Activated CD4-positive, alpha-beta T cell treated with anti-CD3 and anti-CD28 coated beads for 1 hour (primary cell): ENCODE results near the gene IGSF21.
"Not testable (repeated sequence)": the region's sequence is repeated elsewhere in the genome, so short reads cannot be mapped to it uniquely, and the experiment has no call there.

Experiments used
- DNase-seq: peaks from one replicate; pipeline ENCODE4 v3.0.0-alpha.2; 2020

Gene IGSF21

DNA sequence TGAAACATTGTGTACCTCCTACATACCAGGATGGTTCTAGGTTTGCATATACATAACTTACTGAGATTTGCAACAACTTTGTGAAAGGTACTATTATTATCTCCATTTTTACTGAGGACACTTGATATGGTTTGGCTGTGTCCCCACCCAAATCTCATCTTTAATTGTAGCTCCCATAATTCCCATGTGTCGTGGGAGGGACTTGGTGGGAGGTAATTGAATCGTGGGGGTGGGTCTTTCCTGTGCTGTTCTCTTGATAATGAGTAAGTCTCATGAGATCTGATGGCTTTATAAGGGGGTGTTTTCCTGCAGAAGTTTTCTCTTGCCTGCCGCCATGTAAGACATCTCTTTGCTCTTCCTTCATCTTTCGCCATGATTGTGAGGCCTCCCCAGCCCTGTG lies 40.1 kb downstream of the IGSF21 start:
- DNase-seq, result no peak

DNA sequence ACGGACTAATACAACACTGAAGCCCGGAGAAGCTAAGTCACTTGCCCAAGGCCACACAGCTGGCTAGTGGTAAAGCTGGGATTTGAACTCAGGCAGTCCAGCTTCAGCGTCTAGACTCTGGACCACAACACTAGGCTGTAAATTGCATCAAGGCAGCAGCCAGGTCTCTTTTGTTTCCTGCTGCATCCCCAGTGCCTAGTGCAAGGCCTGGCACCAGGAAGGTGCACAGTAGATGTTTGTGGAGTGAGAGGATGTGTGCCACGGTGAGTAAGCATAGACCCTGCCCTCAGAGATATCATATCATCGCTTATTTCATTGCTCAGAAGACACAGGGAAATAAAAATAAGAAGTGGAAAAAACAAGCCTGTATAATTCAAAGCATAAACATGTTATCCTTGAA lies 40.9 kb downstream of the IGSF21 start:
- DNase-seq, result no peak

DNA sequence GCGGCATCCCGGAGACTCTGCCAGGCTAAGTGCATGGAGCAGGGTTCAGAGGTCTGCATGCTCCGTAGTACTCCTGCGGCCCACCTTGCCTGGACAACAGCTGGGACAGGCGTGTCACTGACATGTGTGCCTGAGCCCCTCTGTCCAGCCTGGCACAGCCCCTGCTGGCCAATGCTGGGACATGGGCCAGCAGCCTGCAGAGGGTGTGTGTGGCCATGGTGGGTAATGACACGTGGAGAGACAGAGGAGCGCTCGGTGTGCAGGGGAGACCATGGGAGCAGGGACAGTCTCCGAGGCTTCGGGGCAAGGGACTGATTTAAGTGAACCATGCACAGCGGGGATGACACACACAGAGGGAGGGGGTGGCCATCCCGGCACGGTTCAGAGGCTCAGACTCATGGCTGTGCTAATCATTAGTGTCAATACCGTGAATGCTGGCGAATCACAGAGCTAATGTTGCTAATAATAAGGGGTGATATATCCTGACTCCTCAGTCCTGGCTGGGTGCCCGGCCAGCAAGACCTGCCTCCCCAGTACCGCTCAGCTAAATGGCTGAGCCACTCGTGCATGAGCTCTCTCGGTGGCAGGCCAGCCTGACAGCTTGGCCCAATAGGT lies 41.5 kb downstream of the IGSF21 start:
- no peak for DNase-seq

DNA sequence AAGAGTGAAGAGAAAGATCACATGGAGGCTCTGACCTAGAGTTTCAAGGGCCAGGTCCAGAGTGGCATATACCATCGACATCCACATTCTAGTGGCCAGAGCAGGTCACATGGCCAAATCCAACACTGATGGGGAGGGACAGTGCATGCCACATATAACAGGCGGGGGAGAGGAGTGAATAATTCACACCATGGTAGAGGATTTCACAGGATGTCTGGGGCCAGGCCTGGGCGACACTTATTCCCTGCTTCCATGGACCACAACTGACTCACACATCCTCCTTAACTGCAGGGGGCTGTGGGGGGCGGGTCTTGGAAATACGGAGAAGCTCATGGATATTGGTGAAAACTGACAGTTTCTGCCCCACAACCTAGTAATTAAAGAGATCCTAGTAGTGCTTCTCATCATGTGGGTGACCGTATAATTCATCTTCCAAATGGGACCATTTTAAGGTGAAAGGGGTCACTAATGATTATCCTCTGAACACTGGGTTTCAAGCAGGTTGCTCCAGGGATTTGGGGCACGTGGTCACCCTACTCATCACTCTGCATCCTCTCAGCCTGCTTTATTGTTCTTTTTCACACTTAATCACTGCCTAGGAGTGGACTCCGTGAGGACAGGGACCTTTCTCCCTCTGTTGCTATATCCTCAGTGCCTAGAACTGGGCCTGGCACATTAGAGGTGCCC lies 44.0 kb downstream of the IGSF21 start:
- DNase-seq, result no peak

DNA sequence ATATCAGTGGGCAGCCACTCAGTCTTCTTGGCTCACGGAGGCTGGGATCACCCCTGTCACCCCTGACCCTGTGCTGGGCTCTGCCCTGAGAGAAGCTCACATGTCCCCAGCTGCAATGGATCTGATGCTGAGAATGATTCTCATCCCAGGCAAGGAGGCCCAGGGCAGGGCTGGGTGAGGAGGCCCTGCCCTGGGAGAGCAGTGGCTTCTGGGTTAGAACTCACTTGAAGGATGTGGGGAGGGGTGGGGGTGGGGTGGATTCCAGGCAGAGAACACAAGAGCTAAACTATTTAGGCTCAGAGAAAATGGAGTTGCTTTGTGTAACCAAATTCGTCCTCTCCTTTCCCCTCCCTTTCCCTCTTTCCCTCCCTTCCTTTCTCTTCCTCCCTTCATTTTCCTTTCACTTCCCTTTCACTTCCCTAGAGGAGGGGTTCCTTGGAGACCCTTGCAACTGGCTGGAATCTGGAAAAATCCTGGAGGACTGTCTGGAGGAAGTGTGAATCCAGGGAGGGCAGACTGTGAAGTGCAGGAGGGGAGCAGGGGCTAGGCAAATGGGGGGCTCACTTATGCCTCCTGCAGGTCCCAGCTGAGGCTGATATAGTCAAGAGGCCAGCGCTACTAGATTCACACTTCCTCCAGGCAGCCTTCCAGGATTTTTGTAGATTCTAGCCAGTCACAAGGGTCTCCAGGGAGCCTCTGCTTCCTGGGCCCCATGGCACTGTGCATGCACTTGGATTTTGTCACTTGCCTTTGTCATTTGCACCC lies 47.0 kb downstream of the IGSF21 start:
- no peak for DNase-seq

DNA sequence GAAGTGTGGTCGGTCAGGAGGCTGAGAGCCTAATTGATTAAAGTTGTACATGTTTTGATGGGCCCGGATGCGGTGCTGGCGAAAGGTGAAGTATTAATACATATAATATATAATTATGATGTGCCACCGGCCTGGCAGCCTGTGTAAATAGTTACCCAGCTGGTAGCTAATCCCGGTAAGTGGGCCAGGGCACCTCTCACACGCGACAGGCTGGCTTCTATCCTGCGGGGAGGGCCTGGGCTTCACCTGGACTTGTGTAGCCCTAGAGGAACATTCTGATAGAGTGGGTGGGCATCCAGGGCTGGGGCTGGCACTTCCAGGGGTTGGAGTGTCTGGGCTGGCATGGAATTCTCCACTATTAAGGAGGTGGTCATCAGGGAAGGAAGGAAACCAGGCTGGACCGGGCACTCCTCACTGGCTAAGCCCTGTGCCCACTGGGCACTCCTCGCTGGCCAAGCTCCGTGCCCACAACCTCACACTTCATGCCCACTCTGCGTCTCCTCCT lies 48.3 kb downstream of the IGSF21 start:
- DNase-seq, result no peak

DNA sequence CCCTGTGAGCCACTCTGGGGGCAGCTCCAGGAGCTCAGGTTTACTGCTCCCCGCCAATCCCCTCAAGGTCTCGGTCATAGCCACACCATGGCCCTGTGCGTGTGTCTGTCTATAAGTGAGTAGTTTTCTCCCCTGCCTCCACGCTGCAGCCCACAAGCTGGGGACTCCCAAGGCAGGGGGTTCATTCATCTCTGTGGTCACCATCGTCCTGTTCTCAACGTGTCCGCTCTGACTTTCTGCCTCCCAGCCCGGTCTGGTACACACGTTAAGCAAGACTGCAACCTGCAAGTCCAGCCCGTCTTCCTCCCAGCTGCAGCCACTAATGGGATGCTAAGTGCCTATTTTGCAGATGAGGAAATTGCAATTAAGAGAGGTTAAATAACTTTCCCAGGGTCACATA lies 49.8 kb downstream of the IGSF21 start:
- no peak for DNase-seq

DNA sequence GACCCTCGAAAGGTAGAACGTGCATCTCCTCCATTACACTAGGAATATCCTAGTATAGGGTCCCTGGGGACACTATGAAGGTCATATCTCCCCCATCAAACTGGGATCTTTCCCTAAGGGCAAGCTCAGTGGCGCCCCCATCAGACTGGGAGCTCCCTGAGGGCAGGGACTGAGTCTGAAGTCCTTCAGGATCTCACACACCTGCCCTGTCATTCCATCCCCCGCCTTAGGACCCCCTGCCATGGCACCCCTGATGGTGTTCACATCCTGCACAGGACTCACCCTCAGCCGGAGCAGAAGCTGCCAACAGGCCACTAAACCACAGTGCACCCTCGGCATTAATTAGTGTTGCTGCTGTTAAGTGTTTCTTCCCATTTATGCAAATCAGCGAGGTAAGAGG lies 50.4 kb downstream of the IGSF21 start:
- DNase-seq, result no peak

DNA sequence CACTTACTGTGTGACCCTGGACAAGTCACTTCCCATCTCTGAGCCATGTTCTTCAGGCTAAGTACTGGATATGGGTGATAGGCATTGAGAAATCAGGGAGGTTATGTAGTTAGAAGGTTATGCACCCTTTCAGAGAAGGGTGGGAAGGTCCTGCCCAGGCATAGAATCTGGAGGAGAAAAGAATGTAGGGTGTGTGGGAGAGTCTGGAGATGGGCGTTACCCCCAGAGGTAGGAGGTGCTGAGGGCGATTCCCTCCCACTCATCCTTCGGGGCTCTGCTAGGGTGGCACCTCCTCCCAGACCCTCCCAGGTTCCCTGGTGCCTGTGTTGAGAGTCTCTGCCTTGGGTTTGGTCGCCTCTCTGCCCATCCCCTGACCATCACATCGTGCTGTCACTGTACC lies 51.1 kb downstream of the IGSF21 start:
- no peak for DNase-seq

DNA sequence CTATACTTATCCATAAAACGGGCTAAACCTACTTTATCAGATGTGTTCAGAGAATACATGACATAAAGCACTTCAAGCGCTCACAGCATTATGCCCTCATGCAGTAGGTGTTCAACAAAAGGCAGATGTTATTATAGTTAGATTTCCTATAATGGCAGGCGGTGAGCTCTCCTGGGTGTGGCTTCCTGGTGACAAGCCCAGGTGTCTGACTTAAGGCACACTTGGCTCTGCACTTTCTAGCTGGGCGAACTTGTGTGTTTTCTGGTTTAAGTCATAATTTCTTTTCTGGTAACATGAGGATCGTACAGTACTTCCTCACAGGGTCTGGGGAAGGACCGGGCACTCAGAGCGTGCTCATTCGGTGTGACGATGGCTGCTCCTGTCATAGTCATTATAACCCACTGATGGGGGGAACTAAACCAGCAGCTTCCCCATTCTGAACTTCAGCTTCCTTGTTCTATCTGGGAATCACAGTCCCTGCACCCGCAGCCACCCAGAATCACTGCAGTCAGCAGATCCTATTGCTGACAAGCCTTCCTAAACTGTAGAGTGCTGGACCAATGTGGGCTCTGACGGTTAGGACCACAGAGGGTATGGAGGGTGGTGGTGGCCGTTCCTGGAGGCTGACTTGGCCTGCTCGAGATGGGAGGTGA lies 52.8 kb downstream of the IGSF21 start:
- no peak for DNase-seq

DNA sequence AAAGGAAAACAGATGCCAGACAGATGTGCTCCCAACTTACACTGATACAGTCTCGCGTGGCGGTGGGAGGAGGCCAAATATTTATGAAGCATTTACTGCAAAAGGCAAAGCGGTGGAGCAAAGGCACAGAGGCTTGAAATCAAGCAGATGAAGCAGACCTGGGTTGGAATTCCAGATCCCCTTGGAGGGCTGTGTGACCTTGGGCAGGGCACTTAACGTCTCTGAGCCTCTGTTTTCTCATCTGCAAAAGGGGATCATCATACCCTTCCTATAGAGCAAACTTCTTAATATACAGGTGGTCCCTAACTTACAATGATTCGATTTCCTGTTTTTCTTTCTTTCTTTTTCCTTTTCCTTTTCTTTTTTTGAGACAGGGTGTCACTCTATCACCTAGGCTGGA lies 54.1 kb downstream of the IGSF21 start:
- no peak for DNase-seq

DNA sequence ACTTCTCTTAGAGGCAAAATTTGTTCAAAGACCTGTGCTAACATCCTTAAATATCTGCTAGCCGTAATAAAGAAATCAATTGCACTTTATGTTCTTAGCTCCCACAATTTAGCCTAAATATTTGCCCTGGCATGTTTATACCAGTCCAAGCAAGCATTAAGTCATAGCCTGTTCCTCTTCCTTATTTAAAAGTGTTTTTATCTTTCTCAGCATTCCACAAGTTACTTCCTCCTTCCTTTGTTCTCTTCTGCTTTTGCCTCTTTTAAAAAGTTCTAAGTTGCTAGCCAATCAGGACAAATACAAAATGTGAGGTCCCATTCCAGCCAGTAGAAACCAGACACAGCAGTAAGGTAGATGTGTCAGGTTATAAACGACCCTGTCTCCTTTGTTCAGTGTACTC lies 58.0 kb downstream of the IGSF21 start:
- DNase-seq, result not testable (repeated sequence)

DNA sequence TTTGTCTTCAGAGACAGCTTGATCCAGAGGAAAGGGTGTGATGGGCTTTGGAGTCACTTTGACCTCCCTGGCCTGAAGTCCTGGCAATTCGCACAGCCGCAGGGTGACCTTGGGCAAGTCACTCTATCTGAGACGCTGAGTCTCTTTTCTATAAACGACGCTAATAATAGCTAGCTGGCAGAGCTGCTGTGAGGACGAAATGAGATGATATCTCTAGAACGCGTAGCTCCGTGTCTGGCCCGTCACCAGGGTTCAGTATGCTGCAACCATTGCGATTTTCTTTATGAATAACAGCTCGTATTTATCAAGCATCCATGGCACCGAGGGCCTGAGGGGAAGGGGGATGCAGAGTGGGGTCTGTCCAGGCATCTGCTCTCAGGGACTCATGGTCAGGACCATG lies 58.7 kb downstream of the IGSF21 start:
- no peak for DNase-seq

DNA sequence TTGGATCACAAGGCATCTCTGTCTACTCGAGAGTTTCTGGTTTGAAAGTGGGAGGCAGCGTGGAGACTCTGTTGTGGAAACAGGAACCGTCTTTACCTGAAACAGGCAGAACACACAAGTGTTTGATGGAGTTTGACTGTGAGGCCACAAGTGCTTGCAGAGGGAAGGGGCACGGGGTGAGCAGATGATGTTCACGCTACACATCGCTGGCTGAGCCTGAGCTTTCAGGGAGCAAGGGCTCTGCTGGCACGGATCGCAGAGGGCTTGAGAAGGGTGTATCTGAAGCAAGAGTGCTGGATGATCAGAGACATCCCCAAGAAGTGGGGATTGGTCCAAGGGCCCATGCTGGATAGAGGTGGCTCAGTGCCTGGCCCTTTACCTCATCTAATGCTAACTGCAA lies 59.3 kb downstream of the IGSF21 start:
- no peak for DNase-seq

DNA sequence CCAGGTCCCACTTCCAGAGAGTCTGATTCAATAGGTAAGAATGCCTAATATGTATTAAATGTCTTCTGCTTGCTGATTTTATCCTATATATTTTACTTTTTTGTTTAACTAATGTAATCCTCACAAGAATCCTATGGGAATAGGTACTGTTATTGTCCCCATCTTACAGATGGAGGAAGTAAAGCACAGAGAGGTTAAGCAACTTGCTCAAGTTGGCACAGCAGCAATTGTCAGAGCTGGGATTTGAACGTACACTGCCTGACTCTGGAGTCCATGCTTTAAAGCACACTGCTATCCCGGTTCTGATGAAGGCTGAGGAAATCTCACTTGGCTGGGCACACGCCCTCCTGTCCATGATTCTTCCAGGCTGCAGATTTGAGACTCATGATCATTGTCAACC lies 62.8 kb downstream of the IGSF21 start:
- no peak for DNase-seq

DNA sequence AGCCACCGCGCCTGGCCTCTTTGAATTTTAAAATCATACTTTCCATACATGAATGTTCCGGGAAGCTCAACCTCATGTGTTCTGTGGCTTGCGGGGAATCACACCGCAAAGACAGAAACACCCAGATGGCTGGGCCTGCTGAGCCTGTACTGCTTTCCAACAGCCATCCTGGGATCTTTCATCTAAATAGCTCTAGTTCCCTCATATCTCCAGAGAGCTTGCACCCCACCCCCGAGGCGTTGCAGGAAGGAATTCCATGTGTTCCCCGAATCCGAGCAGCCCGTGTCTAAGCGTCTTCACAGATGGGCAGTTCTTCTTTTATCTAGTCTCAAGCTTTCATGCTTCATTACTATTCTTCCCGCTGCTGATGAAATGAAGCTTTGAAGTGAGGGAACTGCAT lies 66.4 kb downstream of the IGSF21 start:
- DNase-seq, result no peak

DNA sequence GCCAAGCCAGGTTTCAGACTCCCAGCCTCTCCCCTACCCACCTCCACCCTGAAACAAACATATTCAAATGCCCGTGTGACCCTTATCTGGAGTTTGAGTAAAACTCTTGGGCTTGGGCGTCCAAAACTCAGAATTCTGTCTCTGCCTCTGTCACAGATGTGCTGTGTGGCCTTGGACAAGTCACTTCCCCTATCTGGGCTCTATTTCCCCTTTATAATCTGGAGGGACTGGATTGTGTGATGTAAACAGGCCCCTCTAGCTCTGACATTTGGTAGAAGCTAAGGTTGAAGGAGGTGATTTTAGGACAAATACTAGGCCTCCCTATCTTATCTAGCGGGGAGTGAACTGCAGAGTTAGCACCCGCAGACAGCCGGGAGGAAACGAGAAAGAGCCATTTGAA lies 67.5 kb downstream of the IGSF21 start:
- DNase-seq, result no peak

DNA sequence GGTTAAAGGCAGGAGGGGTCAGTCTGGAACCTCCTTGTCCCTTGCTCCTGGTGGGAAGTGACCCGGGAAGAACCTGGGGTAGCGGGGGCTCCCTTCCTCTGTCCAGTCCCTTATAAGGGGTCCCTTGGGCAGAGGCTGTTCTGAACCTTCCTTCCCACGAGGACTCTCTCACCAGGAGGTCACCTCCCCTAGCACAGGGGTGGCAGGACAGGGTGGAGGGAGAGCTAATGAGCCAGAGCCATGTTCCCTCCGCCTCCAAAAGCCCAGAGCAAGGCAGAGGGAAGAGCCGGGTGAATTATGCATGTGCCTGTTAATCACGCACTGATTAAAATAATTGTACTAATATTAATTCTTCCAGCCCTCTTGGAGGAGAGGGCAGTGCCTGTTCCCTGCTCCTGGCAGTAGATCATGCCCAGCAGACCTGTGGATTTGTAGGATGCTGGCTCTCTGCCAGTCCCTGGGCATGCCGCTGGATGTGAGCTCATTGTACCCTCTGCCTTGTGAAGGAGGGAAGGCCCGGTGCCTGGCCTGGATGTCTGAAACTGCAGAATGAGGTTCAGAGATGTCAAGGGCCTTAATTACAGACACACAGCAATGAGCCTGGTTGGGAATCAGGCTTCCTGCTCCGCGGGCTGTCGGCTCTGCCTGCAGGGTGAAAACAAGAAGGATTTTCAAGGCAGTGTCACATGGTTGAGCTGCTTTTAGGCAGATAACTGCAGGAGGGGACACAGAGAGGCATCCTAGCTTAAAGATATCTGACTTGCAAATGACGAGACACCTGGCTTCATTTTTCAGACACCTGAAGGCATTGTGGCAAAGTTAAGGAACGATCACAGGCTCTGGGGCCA lies 68.2 kb downstream of the IGSF21 start:
- DNase-seq, result no peak

DNA sequence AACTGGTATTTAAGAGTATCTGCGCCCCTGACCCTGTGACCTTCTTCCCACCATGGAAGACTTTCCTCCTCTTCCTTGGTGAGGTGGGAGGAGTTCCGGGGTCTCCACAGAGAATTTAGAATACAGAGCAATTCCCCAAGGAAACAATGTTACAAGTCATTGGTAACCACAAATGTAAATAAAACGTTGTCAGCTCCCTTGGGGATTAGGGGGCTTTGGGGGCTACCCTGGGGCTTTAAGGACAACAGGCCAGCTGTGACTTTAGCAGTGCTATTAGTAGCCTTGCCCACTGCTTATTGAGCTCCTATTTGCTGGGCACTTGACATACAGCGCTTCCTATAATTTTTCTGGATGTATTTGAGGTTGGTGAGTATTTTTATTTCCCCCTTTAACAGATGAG lies 69.0 kb downstream of the IGSF21 start:
- DNase-seq, result no peak

DNA sequence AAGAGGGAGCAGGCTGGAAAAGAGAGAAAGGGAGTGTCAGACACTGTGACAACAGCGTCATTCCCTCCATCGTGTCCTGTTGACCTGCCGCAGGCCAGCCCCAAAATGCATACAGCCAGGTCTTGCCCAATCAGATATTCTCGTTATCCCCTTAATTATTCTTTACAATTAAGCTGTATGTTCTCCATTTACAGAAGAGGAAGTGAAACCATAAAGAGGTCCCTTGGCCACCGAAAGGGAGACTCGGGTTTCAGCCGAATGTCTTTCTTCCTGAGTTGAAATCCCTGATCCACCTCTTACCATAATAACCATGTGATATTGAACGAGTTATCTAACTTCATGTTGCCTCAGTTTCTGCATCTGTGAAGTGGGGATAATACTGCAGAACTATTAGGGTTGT lies 70.5 kb downstream of the IGSF21 start:
- no peak for DNase-seq

DNA sequence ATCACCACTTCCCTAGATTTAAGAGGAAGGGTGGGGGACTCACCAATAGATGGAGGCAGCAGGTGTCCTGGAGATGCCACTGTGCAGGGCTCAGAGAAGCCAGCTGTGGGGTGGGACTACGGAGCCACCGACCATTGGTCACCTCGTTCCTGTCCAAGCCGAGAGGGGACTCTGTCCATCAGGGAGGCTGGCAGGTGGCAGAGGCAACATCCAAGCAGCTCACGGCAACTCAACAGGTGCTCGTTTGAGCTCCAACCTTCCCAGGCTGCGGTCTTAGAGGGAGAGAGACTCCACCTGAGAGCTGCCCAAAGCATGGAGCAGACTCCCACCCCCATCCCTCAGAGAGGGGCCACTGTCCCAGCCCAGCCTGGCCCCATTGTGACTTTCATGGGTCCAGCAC lies 71.4 kb downstream of the IGSF21 start:
- DNase-seq, result no peak

DNA sequence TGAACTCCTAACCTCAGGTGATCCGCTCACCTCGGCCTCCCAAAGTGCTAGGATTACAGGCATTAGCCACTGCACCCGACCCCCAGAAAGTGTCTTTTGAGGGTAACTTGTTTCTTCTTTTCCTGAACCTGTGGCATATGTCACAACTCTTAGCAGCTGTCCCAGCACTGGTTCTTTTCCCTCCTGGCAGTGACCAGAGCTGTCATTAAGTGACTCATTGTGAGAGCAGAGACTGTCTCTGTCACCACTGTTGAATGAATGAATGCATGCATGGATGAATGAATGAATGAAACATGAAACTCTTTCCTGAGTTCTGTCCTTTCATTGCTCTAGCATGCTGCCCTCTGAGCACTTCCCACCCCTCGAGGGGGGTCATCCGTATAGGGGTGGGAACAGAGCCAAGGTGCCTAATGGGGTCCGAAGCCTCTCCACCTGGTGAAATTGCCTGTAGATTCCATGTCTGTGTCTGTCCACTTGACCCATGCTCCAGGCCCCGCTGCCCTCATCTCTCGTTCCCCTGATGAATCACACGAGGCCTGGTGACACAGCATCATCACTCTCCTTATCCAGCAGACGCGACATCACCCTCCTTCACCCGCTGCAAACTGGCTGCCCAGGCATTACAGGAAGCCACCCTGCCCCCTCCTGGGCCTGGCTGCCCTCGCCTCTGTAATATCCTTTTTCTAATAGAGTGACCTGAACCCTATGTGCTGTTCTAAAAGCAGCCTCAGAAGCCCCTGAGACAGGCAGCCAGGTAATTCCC lies 75.0 kb downstream of the IGSF21 start:
- no peak for DNase-seq
